Measurements from ENCODE around the gene CFAP74.
"Not testable (repeated sequence)": the region's sequence is repeated elsewhere in the genome, so short reads cannot be mapped to it uniquely, and the experiment has no call there.

DNA sequence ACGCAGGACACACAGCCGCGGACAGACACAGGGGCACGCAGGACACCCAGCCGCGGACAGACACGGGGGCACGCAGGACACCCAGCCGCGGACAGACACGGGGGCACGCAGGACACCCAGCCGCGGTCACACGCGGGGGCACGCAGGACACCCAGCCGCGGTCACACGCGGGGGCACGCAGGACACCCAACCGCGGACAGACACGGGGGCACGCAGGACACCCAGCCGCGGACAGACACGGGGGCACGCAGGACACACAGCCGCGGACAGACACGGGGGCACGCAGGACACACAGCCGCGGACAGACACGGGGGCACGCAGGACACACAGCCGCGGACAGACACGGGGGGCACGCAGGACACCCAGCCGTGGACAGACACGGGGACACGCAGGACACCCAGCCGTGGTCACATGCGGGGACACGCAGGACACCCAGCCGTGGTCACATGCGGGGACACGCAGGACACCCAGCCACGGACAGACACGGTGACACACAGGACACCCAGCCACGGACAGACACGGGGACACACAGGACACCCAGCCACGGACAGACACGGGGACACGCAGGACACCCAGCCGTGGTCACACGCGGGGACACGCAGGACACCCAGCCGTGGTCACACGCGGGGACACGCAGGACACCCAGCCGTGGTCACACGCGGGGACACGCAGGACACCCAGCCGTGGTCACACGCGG lies 21.8 kb downstream of the CFAP74 start:
- TF ChIP-seq CTCF, EP300, POLR2A (IDR thresholded peaks at IDR 0.05): not testable (repeated sequence)

Measured in tibial nerve (tissue), 4 donors.